ENCODE measurements around the gene ROR1. TPM values are rescaled to one million over a fixed set of nuclear protein-coding genes. Genes with fewer than 3 reads are reported as not detected.

ROR1 gene
- total RNA-seq, 1 experiment from 2014 or later: 37.2 TPM

GRCh38 chr1:64166629-64167028 is 392.8 kb downstream of the ROR1 start:
- ChIA-PET CTCF (no interaction called here), POLR2A (no interaction called here)
- Mint-ChIP-seq H3K36me3 (ENCODE audit: insufficient read depth, unreplicated experiment) (peaks cover 44% of the 10 kb centered on the region), H3K9me3 (ENCODE audit: unreplicated experiment) (no peaks in the 10 kb centered on the region), H3K4me1 (ENCODE audit: low read depth, unreplicated experiment) (peaks cover 14% of the 10 kb centered on the region), H3K27me3 (ENCODE audit: insufficient read depth, unreplicated experiment) (no peaks in the 10 kb centered on the region), H3K27ac (ENCODE audit: unreplicated experiment) (no peak overlapping the region), H3K4me3 (ENCODE audit: unreplicated experiment) (no peak overlapping the region)
- Histone ChIP-seq H3K27me3 (replicated peaks; ENCODE audit: control insufficient read depth, insufficient read depth, low read length) (no peaks in the 10 kb centered on the region), H3K9me3 (no peaks in the 10 kb centered on the region), H3K4me3 (ENCODE audit: low read depth, low read length) (no peak overlapping the region), H3K4me1 (0 out of 2 replicates have a peak, but pooled peaks cover 3% of the 10 kb centered on the region), H3K36me3 (ENCODE audit: control insufficient read depth, insufficient read depth, low read length) (no peaks in the 10 kb centered on the region)
- TF ChIP-seq, protein P1, sequence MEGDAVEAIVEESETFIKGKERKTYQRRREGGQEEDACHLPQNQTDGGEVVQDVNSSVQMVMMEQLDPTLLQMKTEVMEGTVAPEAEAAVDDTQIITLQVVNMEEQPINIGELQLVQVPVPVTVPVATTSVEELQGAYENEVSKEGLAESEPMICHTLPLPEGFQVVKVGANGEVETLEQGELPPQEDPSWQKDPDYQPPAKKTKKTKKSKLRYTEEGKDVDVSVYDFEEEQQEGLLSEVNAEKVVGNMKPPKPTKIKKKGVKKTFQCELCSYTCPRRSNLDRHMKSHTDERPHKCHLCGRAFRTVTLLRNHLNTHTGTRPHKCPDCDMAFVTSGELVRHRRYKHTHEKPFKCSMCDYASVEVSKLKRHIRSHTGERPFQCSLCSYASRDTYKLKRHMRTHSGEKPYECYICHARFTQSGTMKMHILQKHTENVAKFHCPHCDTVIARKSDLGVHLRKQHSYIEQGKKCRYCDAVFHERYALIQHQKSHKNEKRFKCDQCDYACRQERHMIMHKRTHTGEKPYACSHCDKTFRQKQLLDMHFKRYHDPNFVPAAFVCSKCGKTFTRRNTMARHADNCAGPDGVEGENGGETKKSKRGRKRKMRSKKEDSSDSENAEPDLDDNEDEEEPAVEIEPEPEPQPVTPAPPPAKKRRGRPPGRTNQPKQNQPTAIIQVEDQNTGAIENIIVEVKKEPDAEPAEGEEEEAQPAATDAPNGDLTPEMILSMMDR (IDR thresholded peaks at IDR 0.05; ENCODE audit: insufficient read depth in 1 of 2, low read depth in 1 of 2, low read length in 1 of 2, severe bottlenecking in 1 of 2, unreplicated experiment in 1 of 2): no peak
- BruUV-seq (replicated peaks): no TSS peak
- DNase-seq: no peak
- intact Hi-C loops (cut with micrococcal nuclease; ENCODE audit: unreplicated experiment): no loop called here

GRCh38 chr1:64167176-64167575 is 393.4 kb downstream of the ROR1 start:
- intact Hi-C loops (cut with micrococcal nuclease; ENCODE audit: unreplicated experiment): no loop called here
- Mint-ChIP-seq H3K4me3 (ENCODE audit: unreplicated experiment) (no peak overlapping the region), H3K4me1 (ENCODE audit: low read depth, unreplicated experiment) (peaks cover 14% of the 10 kb centered on the region), H3K27ac (ENCODE audit: unreplicated experiment) (no peak overlapping the region), H3K27me3 (ENCODE audit: insufficient read depth, unreplicated experiment) (no peaks in the 10 kb centered on the region), H3K36me3 (ENCODE audit: insufficient read depth, unreplicated experiment) (peaks cover 44% of the 10 kb centered on the region), H3K9me3 (ENCODE audit: unreplicated experiment) (no peaks in the 10 kb centered on the region)
- ChIA-PET POLR2A (no interaction called here), CTCF (no interaction called here)
- no peak overlapping the region for H3K4me3 ChIP-seq (ENCODE audit: low read depth, low read length)
- H3K9me3 ChIP-seq: no peaks in the 10 kb centered on the region
- no TSS peak for BruUV-seq (replicated peaks)
- H3K36me3 ChIP-seq (ENCODE audit: control insufficient read depth, insufficient read depth, low read length): no peaks in the 10 kb centered on the region
- H3K4me1 ChIP-seq: peaks cover 8% of the 10 kb centered on the region; the same call in 1 of the 2 replicates
- H3K27me3 ChIP-seq (replicated peaks; ENCODE audit: control insufficient read depth, insufficient read depth, low read length): no peaks in the 10 kb centered on the region
- no peak for DNase-seq
- TF ChIP-seq, protein P1 (IDR thresholded peaks at IDR 0.05; ENCODE audit: insufficient read depth in 1 of 2, low read depth in 1 of 2, low read length in 1 of 2, severe bottlenecking in 1 of 2, unreplicated experiment in 1 of 2): no peak

- CTCF ChIA-PET: no interaction called here
- BruUV-seq (replicated peaks): no TSS peak
- Histone ChIP-seq H3K36me3 (ENCODE audit: control insufficient read depth, insufficient read depth, low read length) (no peaks in the 10 kb centered on the region), H3K27me3 (replicated peaks; ENCODE audit: control insufficient read depth, insufficient read depth, low read length) (no peaks in the 10 kb centered on the region), H3K4me3 (ENCODE audit: low read depth, low read length) (no peak overlapping the region), H3K4me1 (peaks cover 14% of the 10 kb centered on the region; the same call in 1 of the 2 replicates), H3K9me3 (no peaks in the 10 kb centered on the region)
- DNase-seq: no peak
- intact Hi-C loops (cut with micrococcal nuclease; ENCODE audit: unreplicated experiment): loop anchor here (10.0 kb wide), 1 partner anchor 1524 kb away; no protein-coding TSS in a partner anchor
- peak overlapping the region; percentile 30 for H3K4me3 Mint-ChIP-seq (ENCODE audit: unreplicated experiment)
- H3K4me1 Mint-ChIP-seq (ENCODE audit: low read depth, unreplicated experiment): peaks cover 12% of the 10 kb centered on the region
- POLR2A ChIA-PET: no interaction called here
- peak overlapping the region; percentile 56 for H3K27ac Mint-ChIP-seq (ENCODE audit: unreplicated experiment)
- peaks cover 43% of the 10 kb centered on the region for H3K36me3 Mint-ChIP-seq (ENCODE audit: insufficient read depth, unreplicated experiment)
- TF ChIP-seq, protein P1 (IDR thresholded peaks at IDR 0.05; ENCODE audit: insufficient read depth in 1 of 2, low read depth in 1 of 2, low read length in 1 of 2, severe bottlenecking in 1 of 2, unreplicated experiment in 1 of 2): no peak
- no peaks in the 10 kb centered on the region for H3K9me3 Mint-ChIP-seq (ENCODE audit: unreplicated experiment)
- no peaks in the 10 kb centered on the region for H3K27me3 Mint-ChIP-seq (ENCODE audit: insufficient read depth, unreplicated experiment)
Observed at GRCh38 chr1:64171246-64171645, 397.4 kb downstream of the ROR1 start.

Data from Caco-2 (cell line).